Measurements from ENCODE around the gene S100A6. TPM values are rescaled to one million over a fixed set of nuclear protein-coding genes. Genes with fewer than 3 reads are reported as not detected.
A peak's percentile ranks its signal among the peaks of the same experiment; 100 is the strongest.

S100A6 gene
- total RNA-seq, 4 donors from 2014 or later = 219 to 881 (median 433) TPM

DNA sequence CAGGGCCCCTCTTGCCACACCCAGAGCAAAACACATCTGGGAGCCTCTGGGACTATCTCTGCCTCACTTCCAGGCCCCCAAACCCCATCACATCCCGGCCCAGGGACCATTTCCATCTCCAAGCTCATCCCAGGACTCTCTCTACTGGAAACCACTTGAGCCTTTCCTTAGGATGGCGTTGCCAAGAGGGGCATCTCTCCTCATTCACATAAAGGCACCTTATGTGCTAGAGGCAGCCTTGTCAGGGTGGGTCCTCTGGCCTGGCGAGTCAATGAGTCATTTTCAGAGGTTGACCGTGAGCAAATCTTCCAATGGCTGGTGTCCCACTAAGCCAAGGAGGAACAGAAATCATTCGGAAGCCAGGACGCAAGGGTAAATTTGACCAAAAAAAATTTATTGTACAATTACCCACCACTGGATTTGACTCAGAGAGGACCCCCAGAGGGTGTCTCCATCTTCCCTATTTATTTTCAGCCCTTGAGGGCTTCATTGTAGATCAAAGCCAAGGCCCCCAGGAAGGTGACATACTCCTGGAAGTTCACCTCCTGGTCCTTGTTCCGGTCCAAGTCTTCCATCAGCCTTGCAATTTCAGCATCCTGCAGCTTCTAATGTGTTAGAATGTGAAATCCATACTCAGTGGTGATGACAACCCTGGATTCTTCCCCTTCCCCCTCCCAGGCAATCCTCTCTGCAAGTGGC, 1.4 kb downstream of the S100A6 start:
- Histone ChIP-seq H3K36me3 (no peaks in the 10 kb centered on the region), H3K27ac (peak overlapping the region; percentile 95 to 100 (median 99)), H3K4me1 (peaks cover 17 to 65% (median 53%) of the 10 kb centered on the region in 4 donors), H3K4me3 (peak overlapping the region; percentile 70 to 93 (median 79)), H3K9me3 (no peaks in the 10 kb centered on the region), H3K27me3 (no peaks in the 10 kb centered on the region)
- in situ Hi-C loops (cut with MboI; ENCODE audit: low pct_ligation_motif_present in 1 of 4, low pct_unique_long_range_greater_than_20kb in 1 of 4, low sequenced_read_pairs in 3 of 4) (loop anchor here in 1 of 4 donors (25.0 kb wide), 1 partner anchor 453 kb away; the partner anchor contains the start of genes JTB, RAB13 and RPS27), intact Hi-C loops (cut with DNase I; ENCODE audit: low total_unique reads) (no loop called here)
- WGBS, 2 donors (ENCODE audit: low coverage in 1 of 2) = 59 to 100% methylated on average over 1 to 7 of the region's 7 CpGs
- TF ChIP-seq POLR2A (IDR thresholded peaks at IDR 0.05) = no peak
- no peak for TF ChIP-seq EP300 (IDR thresholded peaks at IDR 0.05; ENCODE audit: low read depth)
- no peak for TF ChIP-seq CTCF (IDR thresholded peaks at IDR 0.05)
- TF ChIP-seq POLR2AphosphoS5 (IDR thresholded peaks at IDR 0.05) = no peak
- no peak for DNase-seq

DNA sequence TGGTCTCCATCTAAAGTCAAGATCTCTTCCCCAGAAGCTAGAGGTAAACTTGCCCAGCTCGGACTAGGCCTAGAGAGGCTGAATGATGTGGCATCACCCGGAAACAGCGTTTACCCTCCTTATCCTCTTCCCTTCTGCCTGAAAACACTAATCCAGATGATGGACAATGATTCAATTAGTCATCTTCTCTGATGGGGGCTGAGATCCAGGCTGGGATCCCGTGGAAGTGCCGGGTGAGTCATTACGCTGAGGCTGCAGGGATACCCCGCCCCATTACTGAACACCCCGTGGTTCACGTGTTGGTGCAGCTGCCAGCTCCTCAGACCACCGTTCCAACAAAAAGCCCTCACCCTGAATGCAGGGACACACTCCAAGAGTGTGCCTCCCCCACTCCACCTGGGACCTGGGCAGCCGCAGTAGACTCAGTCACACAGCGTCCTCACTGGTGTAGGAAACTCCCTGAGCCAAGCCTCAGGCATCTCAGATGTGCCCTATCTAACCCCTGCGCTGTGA, 2.0 kb downstream of the S100A6 start:
- H3K4me3 ChIP-seq = peak overlapping the region; percentile 1 to 81 (median 74)
- H3K27ac ChIP-seq = peak overlapping the region; percentile 95 to 100 (median 99)
- in situ Hi-C loops (cut with MboI; ENCODE audit: low pct_ligation_motif_present in 1 of 4, low pct_unique_long_range_greater_than_20kb in 1 of 4, low sequenced_read_pairs in 3 of 4) (loop anchor here in 1 of 4 donors (25.0 kb wide), 1 partner anchor 454 kb away; the partner anchor contains the start of genes JTB, RAB13 and RPS27), intact Hi-C loops (cut with DNase I; ENCODE audit: low total_unique reads) (loop anchor here (1.0 kb wide), 1 partner anchor 35 kb away; no protein-coding TSS in a partner anchor)
- no peaks in the 10 kb centered on the region for H3K36me3 ChIP-seq
- no peaks in the 10 kb centered on the region for H3K27me3 ChIP-seq
- H3K4me1 ChIP-seq = peaks cover 17 to 64% (median 53%) of the 10 kb centered on the region in 4 donors
- TF ChIP-seq EP300 (IDR thresholded peaks at IDR 0.05; ENCODE audit: low read depth) = no peak
- TF ChIP-seq POLR2AphosphoS5 (IDR thresholded peaks at IDR 0.05) = peak; percentile 7 to 40 (median 22)
- TF ChIP-seq POLR2A (IDR thresholded peaks at IDR 0.05) = no peak
- TF ChIP-seq CTCF (IDR thresholded peaks at IDR 0.05) = no peak
- H3K9me3 ChIP-seq = no peaks in the 10 kb centered on the region
- DNase-seq = peak; percentile 54
- WGBS, 2 donors (ENCODE audit: low coverage in 1 of 2) = 37% methylated on average over 13 of the region's 13 CpGs; no CpG with 5 or more reads in 1 of the 2 donors

GRCh38 chr1:153532769-153533599, 2.8 kb downstream of the S100A6 start:
- 0 to 18% methylated on average over 2 to 33 of the region's 34 CpGs for WGBS, 2 donors (ENCODE audit: low coverage in 1 of 2)
- no peaks in the 10 kb centered on the region for H3K36me3 ChIP-seq
- DNase-seq = peak; percentile 92
- H3K4me1 ChIP-seq = peaks cover 17 to 58% (median 52%) of the 10 kb centered on the region in 4 donors
- peak overlapping the region; percentile 95 to 100 (median 99) for H3K27ac ChIP-seq
- no peaks in the 10 kb centered on the region for H3K9me3 ChIP-seq
- in situ Hi-C loops (cut with MboI; ENCODE audit: low pct_ligation_motif_present in 1 of 4, low pct_unique_long_range_greater_than_20kb in 1 of 4, low sequenced_read_pairs in 3 of 4) = loop anchor here in 1 of 4 donors (25.0 kb wide), 1 partner anchor 454 kb away; the partner anchor contains the start of genes JTB, RAB13 and RPS27
- no peaks in the 10 kb centered on the region for H3K27me3 ChIP-seq
- intact Hi-C loops (cut with DNase I; ENCODE audit: low total_unique reads) = loop anchor here (1.0 kb wide), 1 partner anchor 35 kb away; no protein-coding TSS in a partner anchor
- TF ChIP-seq CTCF (IDR thresholded peaks at IDR 0.05) = peak; percentile 86 to 97 (median 92)
- no peak for TF ChIP-seq EP300 (IDR thresholded peaks at IDR 0.05; ENCODE audit: low read depth)
- TF ChIP-seq POLR2A (IDR thresholded peaks at IDR 0.05) = peak; percentile 80
- peak; percentile 38 to 83 (median 79) for TF ChIP-seq POLR2AphosphoS5 (IDR thresholded peaks at IDR 0.05)
- H3K4me3 ChIP-seq = peak overlapping the region; percentile 1 to 81 (median 74)
